Spleen (tissue), 7 donors: ENCODE data around the gene E2F7.

Experiments
- CTCF ChIP-seq, 11 experiments: fragments of 200-600 bp in 7 of 11; fragments of 450-650 bp in 4 of 11; sonication (generic) in 4 of 11; IDR thresholded peaks in 8 of 11; conservative IDR thresholded peaks in 3 of 11; 1 replicate in 7 of 11; 2 replicates in 4 of 11; pipeline versions ENCODE4 v1.4.0 to v1.8.0; 2016 to 2021; ENCODE audit warnings: antibody characterized with exemption in 11 of 11, inconsistent platforms in 4 of 11, mild to moderate bottlenecking in 1 of 11
- POLR2A ChIP-seq, 3 donors: fragments of 450-650 bp; IDR thresholded peaks; one replicate each; pipeline ENCODE4 v1.5.1; 2017; ENCODE audit warnings: antibody characterized with exemption in 3 of 3, mild to moderate bottlenecking in 1 of 3
- donor health status: DM: no; HTN: no; CAD: no; lungs with moderate emphysema.
- donor health status: DM: no; HTN: no; CAD: no.
- donor health status: DM: no; HTN: no; CAD: no.

- no peak for TF ChIP-seq CTCF (IDR thresholded peaks at IDR 0.05 in 8 of 11, conservative IDR thresholded peaks at IDR 0.05 in 3 of 11)
- TF ChIP-seq POLR2A (IDR thresholded peaks at IDR 0.05), result no peak
These were observed 30.1 kb downstream of the E2F7 start for GRCh38 chr12:77035226-77035625.
